Activated gamma-delta T cell treated with Interleukin-2 at 50 U/mL for 16 hours (primary cell): ENCODE data around the gene FBXL17.

Experiments
- DNase-seq: peaks from one replicate; pipeline ENCODE4 v3.0.0-alpha.2; 2020

FBXL17 gene

GRCh38 chr5:107840592-107840991 lies 541.3 kb downstream of the FBXL17 start:
- DNase-seq: no peak

DNA sequence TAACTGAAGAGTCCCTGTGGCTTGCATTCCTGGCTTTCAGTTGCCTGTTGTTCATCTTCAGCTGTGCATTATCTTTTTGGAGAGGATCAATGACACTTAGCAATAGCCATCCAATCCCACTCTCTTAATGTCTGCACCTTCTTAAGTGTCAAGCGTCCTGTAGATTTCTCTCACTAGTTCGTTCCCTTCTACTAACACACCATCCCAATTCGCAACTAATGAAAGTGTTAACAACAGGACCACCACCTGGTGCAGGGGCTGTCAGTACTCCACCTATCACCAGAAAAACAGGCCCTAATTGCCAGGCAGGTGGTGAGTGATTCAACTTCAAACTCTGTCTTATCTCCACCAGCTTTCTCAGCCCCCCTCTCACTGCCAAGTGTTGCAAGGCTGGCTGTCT lies 541.7 kb downstream of the FBXL17 start:
- no peak for DNase-seq

- DNase-seq: no peak
Measured at GRCh38 chr5:107835096-107835495, 546.8 kb downstream of the FBXL17 start.

GRCh38 chr5:107832746-107833145 lies 549.2 kb downstream of the FBXL17 start:
- no peak for DNase-seq

GRCh38 chr5:107831612-107832395 lies 550.1 kb downstream of the FBXL17 start:
- DNase-seq: no peak

DNA sequence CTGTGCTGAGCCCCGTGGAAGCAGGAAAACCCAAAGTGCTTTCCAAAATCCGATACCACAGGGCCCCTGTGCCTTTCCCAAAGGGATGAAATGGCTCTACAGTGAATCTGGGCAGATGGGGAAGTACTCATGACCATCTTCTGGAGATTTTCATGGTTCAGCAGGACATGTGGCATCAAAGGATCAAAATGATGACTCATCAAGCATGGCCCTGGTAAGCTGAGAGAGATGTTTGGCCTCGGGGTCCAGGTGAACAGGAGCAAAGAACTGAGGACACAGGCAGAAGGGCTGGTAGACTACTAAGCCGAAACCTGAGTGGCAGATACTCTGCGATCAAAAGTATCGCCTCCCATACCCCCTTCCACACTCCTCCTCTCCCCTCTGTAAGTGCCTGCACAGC lies 551.1 kb downstream of the FBXL17 start:
- no peak for DNase-seq

DNA sequence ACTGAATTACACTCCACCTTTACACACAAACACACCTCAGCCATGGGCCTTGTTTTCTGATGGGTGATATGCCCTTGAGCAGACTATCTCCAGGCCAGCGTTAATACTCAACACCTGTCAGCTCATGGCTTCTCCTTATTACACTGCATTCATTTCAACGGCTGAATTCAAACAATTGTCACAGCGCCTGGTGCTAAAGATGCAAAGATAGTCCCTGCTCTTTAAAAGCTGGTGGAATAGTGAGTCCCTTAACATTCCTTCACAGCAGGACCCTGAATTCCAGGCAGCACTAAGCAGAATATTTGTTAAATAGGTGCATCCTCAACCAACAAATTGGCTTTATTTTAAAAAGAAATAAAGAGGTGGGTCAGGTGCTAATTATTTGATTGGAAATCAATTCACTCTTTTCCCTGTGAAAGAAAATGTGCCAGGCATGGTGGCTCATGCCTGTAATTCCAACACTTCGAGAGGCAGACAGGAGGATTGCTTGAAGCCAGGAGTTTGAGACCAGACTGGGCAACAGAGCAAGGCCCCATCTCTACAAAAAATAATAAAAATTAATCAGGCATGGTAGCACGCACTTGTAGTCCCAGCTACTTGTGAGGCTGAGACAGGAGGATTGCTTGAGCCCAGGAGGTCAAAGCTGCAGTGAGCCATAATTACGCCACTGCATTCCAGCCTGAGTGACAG lies 555.4 kb downstream of the FBXL17 start:
- no peak for DNase-seq

GRCh38 chr5:107824821-107825220 lies 557.1 kb downstream of the FBXL17 start:
- DNase-seq: no peak

DNA sequence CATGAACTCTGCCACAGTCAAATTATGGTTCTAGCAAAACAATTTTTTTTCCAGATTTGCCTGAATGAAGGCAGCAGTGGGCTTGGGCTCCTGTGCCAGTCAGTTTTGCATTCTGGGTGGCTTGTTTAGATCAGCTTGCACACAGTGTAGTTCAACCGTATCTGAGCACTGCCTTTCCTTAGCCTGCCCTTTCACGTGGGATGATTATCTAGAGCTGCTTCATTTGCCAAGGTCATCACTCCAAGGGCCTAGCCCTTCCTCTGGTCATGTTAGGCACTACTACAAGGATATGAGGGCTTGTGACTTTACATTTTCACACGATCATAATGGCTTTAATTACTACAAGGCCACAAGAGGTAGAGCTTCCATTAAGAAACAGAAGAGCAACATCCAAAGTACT lies 560.6 kb downstream of the FBXL17 start:
- DNase-seq: no peak

- no peak for DNase-seq
Measured at GRCh38 chr5:107820429-107820828, 561.5 kb downstream of the FBXL17 start.

DNA sequence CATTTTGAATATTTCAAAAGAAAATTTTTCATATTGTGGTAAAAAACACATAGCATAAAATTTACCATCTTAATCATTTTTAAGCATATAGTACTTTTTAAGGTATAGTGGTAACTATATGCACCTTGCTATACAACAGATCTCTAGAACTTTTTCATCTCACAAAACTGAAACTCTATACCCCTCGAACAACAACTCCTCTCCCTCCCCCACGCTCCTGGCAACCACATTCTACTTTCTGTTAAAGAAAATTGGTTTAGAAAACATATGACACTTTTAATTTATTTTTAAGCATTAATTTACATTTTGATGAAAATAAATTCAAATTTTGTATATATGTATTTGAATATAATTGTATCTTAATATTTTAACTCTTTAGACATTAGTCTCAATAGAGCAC lies 563.9 kb downstream of the FBXL17 start:
- DNase-seq: no peak

DNA sequence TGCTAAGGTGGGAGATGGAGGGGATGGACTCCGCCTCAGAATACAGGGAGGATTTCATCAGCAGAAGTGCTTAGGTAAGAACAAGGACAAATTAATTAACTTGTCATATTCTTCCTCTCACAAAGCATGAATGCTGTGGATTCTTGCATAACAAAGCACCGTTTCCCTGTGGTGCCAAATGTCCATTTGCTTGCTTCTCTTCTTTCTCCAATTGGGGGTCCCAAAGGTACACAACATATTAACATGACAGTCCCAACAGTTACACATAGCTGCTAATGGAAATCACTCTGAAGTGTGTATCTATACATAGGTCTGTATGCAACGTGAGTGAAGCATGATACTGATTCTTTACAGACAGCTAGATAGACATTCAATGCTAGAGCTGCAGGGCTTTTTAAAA lies 564.5 kb downstream of the FBXL17 start:
- no peak for DNase-seq

DNA sequence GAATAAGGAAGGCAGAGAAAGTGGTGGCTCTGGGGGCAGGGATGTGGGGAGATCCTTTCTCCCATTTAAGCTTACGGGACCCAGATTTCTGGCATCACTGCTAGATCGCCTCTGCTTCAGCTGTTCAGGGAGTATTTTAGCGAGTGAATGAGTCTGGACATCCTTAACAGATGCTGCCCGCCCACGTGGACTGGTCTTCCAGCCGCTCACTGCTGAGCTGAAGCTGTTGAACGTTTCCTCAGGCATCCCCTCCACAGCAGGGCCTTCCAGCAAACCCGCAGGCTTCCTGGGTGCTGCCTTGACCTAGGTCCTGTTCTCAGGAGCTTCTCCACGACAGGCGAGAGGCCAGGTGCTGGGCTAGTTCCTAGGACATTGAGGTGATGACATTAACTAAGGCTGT lies 566.8 kb downstream of the FBXL17 start:
- DNase-seq: no peak

- DNase-seq: no peak
Measured at GRCh38 chr5:107814183-107814827, 567.6 kb downstream of the FBXL17 start.

DNA sequence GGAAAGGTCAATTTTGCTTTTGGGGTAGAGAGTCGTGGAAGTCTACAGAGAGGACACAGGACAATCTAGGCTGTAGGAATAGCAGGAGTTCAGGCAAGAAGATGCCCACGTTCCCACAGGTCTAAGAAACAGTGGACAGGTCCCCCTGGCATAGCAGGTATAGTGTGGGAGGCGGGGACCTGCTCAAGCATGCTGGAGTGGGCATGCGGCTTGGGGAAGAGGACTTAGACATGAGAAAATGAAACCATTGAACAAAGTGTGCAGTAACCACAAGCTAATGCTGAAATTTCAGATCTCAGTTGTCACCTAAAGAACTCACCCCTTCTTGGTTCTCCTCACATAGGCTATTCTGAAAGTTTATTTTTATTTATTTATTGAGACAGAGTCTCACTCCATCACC lies 568.3 kb downstream of the FBXL17 start:
- DNase-seq: no peak

DNA sequence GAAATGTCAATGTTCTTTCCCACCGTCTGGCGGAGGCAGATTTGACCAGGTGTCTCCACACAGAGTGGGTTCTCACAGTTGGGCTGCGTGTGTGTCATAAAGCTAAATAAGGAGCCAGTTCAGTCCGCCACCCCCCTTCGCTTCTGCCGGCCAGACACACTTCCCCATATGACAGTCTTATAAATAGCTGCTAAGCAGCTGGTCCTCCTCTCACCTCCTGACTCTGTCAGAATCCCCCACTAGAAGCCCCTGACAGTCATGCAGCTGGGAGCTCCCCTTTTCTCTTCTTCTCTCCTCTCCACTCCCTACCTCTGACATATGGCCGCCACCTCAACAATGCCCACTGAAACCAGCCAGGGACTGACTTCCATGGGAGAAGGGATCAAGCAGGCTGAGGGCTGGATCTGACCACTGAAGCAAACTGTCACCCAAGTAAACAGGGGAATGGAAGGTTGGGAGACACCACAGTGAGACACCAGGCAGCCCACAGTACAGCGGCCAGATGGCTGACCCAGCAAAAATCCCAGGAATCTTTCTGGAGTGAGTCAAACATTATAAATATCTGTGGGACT lies 569.2 kb downstream of the FBXL17 start:
- no peak for DNase-seq

DNA sequence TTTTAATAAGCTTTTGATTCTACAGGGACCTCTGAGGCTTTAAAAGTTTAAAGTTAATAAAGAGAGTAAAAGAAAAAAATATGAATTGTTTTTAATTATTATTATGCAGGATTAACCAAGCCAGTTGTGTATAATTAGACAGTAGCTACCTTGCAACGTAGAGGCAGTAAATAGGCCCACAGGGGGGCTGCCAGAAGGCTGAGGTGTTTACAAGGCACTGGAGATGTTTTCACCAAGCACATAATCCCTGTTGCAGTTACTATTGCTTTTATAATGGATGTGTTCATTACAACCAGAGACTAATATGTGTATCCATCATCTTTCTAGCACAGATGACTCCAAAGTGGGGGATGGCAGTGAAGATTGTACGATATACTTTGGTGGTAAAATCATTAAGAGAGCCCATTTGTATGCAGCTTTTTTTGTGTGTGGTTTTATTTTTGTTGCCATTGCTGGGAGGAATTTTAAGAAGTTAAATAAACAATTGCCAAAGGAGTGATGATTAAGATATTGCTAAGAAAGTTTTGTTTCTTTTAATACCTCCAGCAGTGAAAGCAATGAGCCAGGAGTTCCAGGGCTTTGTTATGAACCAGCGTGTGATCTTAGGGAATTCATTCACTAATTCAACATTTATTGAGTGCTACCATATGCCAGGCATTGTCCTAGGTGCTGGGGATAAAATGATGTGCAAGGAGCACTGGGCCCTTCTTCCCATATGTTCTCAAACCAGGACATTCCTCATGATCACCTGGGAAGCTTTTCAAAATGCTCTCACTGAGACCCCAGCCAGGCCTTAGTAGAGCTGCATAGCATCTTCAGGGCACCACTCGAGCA lies 572.5 kb downstream of the FBXL17 start:
- DNase-seq: no peak
